Naive B cell (primary cell): ENCODE data around the gene RCSD1. TPM values are rescaled to one million over a fixed set of nuclear protein-coding genes. Genes with fewer than 3 reads are reported as not detected.

Source experiments
- ATAC-seq, 2 donors: fragments of 150-1000 bp; cut with Tn5 transposase; 2 replicates each; pipeline ENCODE4 v1.10.0; 2021; ENCODE audit warnings: low read depth in 2 of 2, mild to moderate bottlenecking in 2 of 2, moderate library complexity in 2 of 2
- DNase-seq: peaks from one replicate; pipeline ENCODE4 v3.0.0; 2022
- H3K27ac Mint-ChIP-seq, 6 donors: one replicate each; pipeline ENCODE4 v1.8.0; 2020 to 2022; ENCODE audit warnings: mild to moderate bottlenecking in 6 of 6, mixed read lengths in 6 of 6, moderate library complexity in 5 of 6, inconsistent platforms in 2 of 6
- H3K27me3 Mint-ChIP-seq, 3 donors: one replicate each; pipeline ENCODE4 v1.8.0; 2021 to 2022; ENCODE audit warnings: mixed read lengths in 3 of 3, mild to moderate bottlenecking in 1 of 3
- H3K36me3 Mint-ChIP-seq, 2 donors: one replicate each; pipeline ENCODE4 v1.8.0; 2020 to 2022; ENCODE audit warnings: mixed read lengths in 2 of 2, inconsistent platforms in 1 of 2, mild to moderate bottlenecking in 1 of 2
- H3K4me1 Mint-ChIP-seq, 3 donors: one replicate each; pipeline ENCODE4 v1.8.0; 2020 to 2022; ENCODE audit warnings: mixed read lengths in 3 of 3, inconsistent platforms in 1 of 3, mild to moderate bottlenecking in 1 of 3, moderate library complexity in 1 of 3
- H3K4me3 Mint-ChIP-seq, 8 donors: one replicate each; pipeline ENCODE4 v1.8.0; 2020 to 2022; ENCODE audit warnings: mild to moderate bottlenecking in 8 of 8, mixed read lengths in 8 of 8, moderate library complexity in 8 of 8, inconsistent platforms in 2 of 8
- H3K9me3 Mint-ChIP-seq, 7 donors: one replicate each; pipeline ENCODE4 v1.8.0; 2020 to 2022; ENCODE audit warnings: mixed read lengths in 7 of 7, mild to moderate bottlenecking in 5 of 7, inconsistent platforms in 2 of 7, moderate library complexity in 1 of 7
- polyA plus RNA-seq, 6 donors: library from polyadenylated mRNA; unstranded; fragments of 300-500 nt; fragmentation: Illumina TruSeq; gene quantifications; one replicate each; pipeline ENCODE4 v1.2.3, GENCODE V29; 2021; ENCODE audit warnings: low read depth in 6 of 6

Gene RCSD1, protein sequence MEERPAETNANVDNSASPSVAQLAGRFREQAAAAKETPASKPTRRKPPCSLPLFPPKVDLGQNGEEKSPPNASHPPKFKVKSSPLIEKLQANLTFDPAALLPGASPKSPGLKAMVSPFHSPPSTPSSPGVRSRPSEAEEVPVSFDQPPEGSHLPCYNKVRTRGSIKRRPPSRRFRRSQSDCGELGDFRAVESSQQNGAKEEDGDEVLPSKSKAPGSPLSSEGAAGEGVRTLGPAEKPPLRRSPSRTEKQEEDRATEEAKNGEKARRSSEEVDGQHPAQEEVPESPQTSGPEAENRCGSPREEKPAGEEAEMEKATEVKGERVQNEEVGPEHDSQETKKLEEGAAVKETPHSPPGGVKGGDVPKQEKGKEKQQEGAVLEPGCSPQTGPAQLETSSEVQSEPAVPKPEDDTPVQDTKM
- polyA plus RNA-seq: 100 to 1,000 TPM; 273 to 418 (median 333) TPM

- Mint-ChIP-seq H3K9me3 (peaks cover 0 to 4% (median 0%) of the 10 kb centered on the region in 7 donors), H3K36me3 (peaks cover 13 to 25% of the 10 kb centered on the region in 2 donors), H3K4me3 (peak within 1 kb of the TSS; percentile 89 to 99 (median 97)), H3K27ac (peak within 1 kb of the TSS; percentile 95 to 100 (median 98)), H3K27me3 (no peaks in the 10 kb centered on the region), H3K4me1 (peaks cover 73 to 83% (median 78%) of the 10 kb centered on the region in 3 donors)
- peak; percentile 72 for DNase-seq
- ATAC-seq: peak; percentile 43 to 49
Observed at GRCh38 chr1:167629681-167630567, at the start of gene RCSD1. RCSD1 (plus strand) TSS chr1:167630232; CDS start chr1:167630424, 192 bp downstream.

DNA sequence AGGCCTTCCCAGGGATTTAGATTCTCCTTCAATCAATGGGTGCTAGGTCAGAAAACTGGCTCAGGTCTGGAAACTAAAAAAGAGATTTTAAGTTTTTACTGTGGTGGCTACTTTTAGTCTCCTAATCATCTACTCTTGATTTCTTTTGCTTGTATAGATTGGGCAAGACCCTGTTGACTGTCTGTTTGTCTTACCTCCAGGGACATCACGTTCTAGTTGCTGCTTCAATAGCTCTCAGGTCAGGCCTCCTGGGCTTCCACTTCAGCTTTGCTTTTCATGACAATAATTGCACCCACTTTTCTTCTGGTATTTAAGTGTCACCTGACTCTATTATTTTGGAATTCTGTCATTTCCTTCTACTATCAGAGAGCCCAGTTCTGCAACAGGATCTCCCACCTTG, 48.0 kb upstream of the RCSD1 start:
- Mint-ChIP-seq H3K9me3 (no peaks in the 10 kb centered on the region), H3K27me3 (no peaks in the 10 kb centered on the region), H3K4me1 (no peaks in the 10 kb centered on the region), H3K27ac (no peak overlapping the region), H3K36me3 (peaks cover 0 to 8% of the 10 kb centered on the region in 2 donors), H3K4me3 (no peak overlapping the region)
- no peak for ATAC-seq
- DNase-seq: no peak

GRCh38 chr1:167582722-167583121, 47.3 kb upstream of the RCSD1 start:
- peak overlapping the region in 1 of 6 donors; percentile 13 for H3K27ac Mint-ChIP-seq
- ATAC-seq (no peak), DNase-seq (no peak)
- no peaks in the 10 kb centered on the region for H3K27me3 Mint-ChIP-seq
- H3K4me1 Mint-ChIP-seq: peaks cover 3 to 5% (median 4%) of the 10 kb centered on the region in 3 donors
- H3K36me3 Mint-ChIP-seq: peaks cover 0 to 8% of the 10 kb centered on the region in 2 donors
- H3K9me3 Mint-ChIP-seq: no peaks in the 10 kb centered on the region
- no peak overlapping the region for H3K4me3 Mint-ChIP-seq

DNA sequence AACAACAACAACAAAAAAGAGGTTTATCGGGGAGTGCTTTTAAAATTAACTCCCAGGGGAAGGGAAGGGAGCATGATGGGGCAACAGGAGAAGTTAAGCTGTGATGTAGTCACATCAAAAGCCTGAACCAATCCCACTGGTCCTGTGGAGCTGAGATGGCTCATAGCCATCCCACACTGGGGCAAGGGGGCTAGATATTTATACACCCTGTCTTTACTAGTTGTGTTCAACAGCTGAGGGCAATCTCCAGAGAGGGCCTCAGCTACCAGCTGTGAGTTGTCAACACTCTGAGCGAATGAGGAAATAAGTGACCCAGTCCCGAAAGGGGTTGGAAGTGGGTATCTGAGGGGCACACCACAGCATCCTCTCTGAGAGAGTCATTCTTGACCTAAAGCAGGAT, 45.5 kb upstream of the RCSD1 start:
- Mint-ChIP-seq H3K9me3 (no peaks in the 10 kb centered on the region), H3K4me1 (peaks cover 9 to 12% (median 10%) of the 10 kb centered on the region in 3 donors), H3K36me3 (peaks cover 0 to 8% of the 10 kb centered on the region in 2 donors), H3K4me3 (no peak overlapping the region), H3K27ac (peak overlapping the region in 2 of 6 donors; percentile 65 to 73), H3K27me3 (no peaks in the 10 kb centered on the region)
- ATAC-seq (no peak), DNase-seq (no peak)

DNA sequence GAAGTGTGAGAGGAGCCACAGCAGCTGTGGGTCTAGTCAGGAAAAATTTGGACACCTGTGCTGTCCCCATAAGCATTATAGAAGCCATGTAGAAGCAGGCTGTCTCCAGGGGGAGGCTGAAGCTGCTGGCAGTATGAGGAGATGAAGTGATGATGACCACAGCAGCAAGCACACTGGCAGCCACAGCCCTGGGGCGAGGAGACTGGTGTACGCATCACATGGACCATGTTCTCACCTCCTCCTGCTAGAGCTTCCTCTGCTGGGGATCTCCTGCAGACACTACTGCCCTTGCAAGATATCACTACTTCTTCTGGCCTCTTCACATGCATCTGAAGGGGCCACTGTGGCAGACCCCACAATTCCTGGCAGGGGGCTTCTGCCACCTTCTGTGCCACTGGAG, 42.7 kb upstream of the RCSD1 start:
- no peaks in the 10 kb centered on the region for H3K9me3 Mint-ChIP-seq
- ATAC-seq: no peak
- H3K4me3 Mint-ChIP-seq: peak overlapping the region in 1 of 8 donors; percentile 56
- H3K4me1 Mint-ChIP-seq: peaks cover 9 to 12% (median 10%) of the 10 kb centered on the region in 3 donors
- no peak for DNase-seq
- no peaks in the 10 kb centered on the region for H3K27me3 Mint-ChIP-seq
- peak overlapping the region in 1 of 6 donors; percentile 66 for H3K27ac Mint-ChIP-seq
- peaks cover 0 to 10% of the 10 kb centered on the region in 2 donors for H3K36me3 Mint-ChIP-seq

DNA sequence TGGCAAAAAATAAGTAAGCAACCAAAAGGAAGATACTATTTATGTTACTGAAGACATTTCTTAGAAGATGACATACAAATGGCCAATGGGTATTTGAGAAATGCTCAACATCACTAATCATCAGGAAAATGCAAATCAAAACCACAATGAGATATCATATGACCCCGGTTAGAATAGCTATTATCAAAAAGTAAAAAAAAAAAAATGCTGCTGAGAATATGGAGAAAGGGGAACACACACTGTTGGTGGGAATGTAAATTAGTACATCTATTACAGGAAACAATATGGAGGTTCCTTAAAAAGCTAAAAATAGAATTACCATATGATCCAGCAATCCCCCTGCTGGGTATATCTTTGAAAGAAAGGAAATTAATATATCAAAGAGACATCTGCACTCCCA, 42.2 kb upstream of the RCSD1 start:
- no peak for DNase-seq
- no peak overlapping the region for H3K4me3 Mint-ChIP-seq
- H3K27me3 Mint-ChIP-seq: no peaks in the 10 kb centered on the region
- H3K36me3 Mint-ChIP-seq: peaks cover 0 to 14% of the 10 kb centered on the region in 2 donors
- H3K27ac Mint-ChIP-seq: no peak overlapping the region
- H3K9me3 Mint-ChIP-seq: no peaks in the 10 kb centered on the region
- H3K4me1 Mint-ChIP-seq: peaks cover 9 to 12% (median 10%) of the 10 kb centered on the region in 3 donors
- no peak for ATAC-seq

- no peak for DNase-seq
- Mint-ChIP-seq H3K4me3 (no peak overlapping the region), H3K4me1 (peaks cover 9 to 12% (median 10%) of the 10 kb centered on the region in 3 donors), H3K9me3 (no peaks in the 10 kb centered on the region), H3K27me3 (no peaks in the 10 kb centered on the region), H3K36me3 (peaks cover 0 to 14% of the 10 kb centered on the region in 2 donors), H3K27ac (no peak overlapping the region)
- ATAC-seq: no peak
Observed at GRCh38 chr1:167588361-167588760, 41.7 kb upstream of the RCSD1 start.

DNA sequence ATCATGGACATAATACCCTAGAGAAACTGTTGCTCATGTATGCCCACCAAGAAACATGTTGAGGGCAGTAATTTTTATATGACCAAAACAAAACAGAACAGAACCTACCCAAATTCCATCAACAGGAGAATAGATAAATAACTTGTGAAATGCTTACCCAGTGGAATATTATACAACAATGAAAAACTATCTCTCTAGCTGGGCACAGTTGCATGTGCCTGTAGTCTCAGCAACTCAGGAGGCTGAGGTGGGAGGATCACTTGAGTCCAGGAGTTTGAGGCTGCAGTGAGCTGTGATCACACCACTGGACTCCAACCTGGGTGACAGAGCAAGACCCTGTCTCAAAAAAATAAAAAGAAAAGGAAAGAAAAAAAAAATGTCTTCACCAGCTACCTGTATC, 37.6 kb upstream of the RCSD1 start:
- no peaks in the 10 kb centered on the region for H3K9me3 Mint-ChIP-seq
- no peak overlapping the region for H3K27ac Mint-ChIP-seq
- H3K36me3 Mint-ChIP-seq: peaks cover 0 to 6% of the 10 kb centered on the region in 2 donors
- no peaks in the 10 kb centered on the region for H3K27me3 Mint-ChIP-seq
- DNase-seq: no peak
- ATAC-seq: no peak
- H3K4me3 Mint-ChIP-seq: no peak overlapping the region
- H3K4me1 Mint-ChIP-seq: peaks cover 7 to 9% (median 9%) of the 10 kb centered on the region in 3 donors

DNA sequence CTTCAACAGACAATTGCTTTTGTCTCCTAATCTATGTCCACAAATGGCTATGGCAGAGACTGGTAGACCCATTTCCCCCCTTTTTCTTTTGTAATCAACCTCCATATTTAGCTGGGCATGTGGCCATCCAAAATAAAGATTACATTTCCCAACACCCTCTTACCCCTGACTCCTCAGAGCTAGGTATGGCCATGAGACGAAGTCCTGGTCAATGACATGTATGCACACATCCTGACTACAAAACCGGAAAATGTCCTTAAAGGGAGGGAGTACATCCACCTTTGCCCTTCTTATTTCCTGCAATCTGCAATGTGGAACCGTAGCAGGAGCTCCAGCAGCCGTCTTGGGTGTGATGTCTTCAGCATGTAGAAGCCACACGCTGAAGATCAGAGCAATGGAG, 36.2 kb upstream of the RCSD1 start:
- H3K36me3 Mint-ChIP-seq: peaks cover 0 to 6% of the 10 kb centered on the region in 2 donors
- H3K4me3 Mint-ChIP-seq: no peak overlapping the region
- DNase-seq (no peak), ATAC-seq (no peak)
- peaks cover 0 to 1% (median under 1%) of the 10 kb centered on the region in 3 donors for H3K4me1 Mint-ChIP-seq
- H3K27me3 Mint-ChIP-seq: no peaks in the 10 kb centered on the region
- no peak overlapping the region for H3K27ac Mint-ChIP-seq
- no peaks in the 10 kb centered on the region for H3K9me3 Mint-ChIP-seq

DNA sequence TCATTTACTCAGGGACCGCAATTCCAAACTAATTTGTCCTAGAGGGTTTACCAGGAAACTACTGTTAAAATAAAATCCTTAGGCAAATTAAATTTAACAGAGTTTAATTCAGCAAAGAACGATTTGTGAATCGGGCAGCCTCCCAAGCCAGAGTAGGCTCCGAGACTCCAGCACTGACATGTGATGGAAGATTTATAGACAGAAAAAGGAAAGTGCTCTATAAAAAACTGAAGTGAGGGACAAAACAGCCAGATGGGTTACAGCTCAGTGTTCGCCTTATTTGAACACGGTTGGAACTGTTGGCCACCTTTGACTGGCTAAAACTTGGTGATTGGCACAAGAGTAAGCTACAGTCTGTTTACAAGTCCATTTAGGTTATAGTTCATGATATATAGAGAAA, 35.2 kb upstream of the RCSD1 start:
- H3K4me3 Mint-ChIP-seq: no peak overlapping the region
- no peak overlapping the region for H3K27ac Mint-ChIP-seq
- peaks cover 3 to 9% (median 6%) of the 10 kb centered on the region in 3 donors for H3K4me1 Mint-ChIP-seq
- DNase-seq (no peak), ATAC-seq (no peak)
- no peaks in the 10 kb centered on the region for H3K9me3 Mint-ChIP-seq
- H3K36me3 Mint-ChIP-seq: peaks cover 0 to 6% of the 10 kb centered on the region in 2 donors
- no peaks in the 10 kb centered on the region for H3K27me3 Mint-ChIP-seq

DNA sequence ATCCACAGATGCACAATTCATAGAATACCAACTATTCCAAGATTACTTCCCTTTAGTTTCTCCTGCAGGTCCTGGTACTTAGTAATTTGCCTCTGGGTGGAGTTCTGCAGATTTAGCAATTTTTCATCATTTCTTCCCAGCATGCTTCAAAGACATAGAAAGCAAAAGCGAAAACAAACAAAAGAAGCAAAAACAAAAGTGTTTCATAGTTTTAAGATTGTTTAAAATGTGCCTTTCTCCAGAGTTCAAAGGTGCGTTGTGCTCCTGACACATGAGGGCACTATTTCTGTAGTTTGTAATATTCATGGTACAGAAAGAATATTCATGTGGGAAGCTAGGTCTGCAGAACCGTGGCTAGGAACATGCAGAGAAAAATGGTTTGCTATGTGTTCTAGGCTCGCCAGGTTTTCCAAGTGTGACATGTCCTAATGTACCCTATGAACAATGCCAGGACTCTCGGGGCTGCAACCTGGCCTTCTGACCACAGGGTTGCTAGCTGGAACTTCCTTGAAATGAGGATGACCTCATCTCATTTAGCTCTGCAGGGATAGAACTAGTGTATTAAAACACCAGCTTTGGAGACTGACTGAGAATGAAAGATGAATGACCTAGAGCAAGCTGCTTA, 30.0 kb upstream of the RCSD1 start:
- ATAC-seq (peak; percentile 69 to 77), DNase-seq (peak; percentile 60)
- no peaks in the 10 kb centered on the region for H3K9me3 Mint-ChIP-seq
- no peaks in the 10 kb centered on the region for H3K27me3 Mint-ChIP-seq
- no peaks in the 10 kb centered on the region for H3K36me3 Mint-ChIP-seq
- peak overlapping the region in 7 of 8 donors; percentile 26 to 88 (median 69) for H3K4me3 Mint-ChIP-seq
- peak overlapping the region; percentile 1 to 90 (median 84) for H3K27ac Mint-ChIP-seq
- peaks cover 39 to 53% (median 50%) of the 10 kb centered on the region in 3 donors for H3K4me1 Mint-ChIP-seq

GRCh38 chr1:167601442-167602383, 28.3 kb upstream of the RCSD1 start:
- peak; percentile 79 to 86 for ATAC-seq
- H3K4me3 Mint-ChIP-seq: peak overlapping the region; percentile 7 to 88 (median 76)
- peaks cover 2% of the 10 kb centered on the region in 2 donors for H3K36me3 Mint-ChIP-seq
- peak overlapping the region; percentile 49 to 96 (median 86) for H3K27ac Mint-ChIP-seq
- DNase-seq: peak; percentile 50
- no peaks in the 10 kb centered on the region for H3K27me3 Mint-ChIP-seq
- peaks cover 39 to 62% (median 51%) of the 10 kb centered on the region in 3 donors for H3K4me1 Mint-ChIP-seq
- peaks cover under 1 to 4% (median 2%) of the 10 kb centered on the region in 7 donors for H3K9me3 Mint-ChIP-seq
